SJSA1 (cell line): ENCODE results near the gene FANCC. TPM values are rescaled to one million over a fixed set of nuclear protein-coding genes. Genes with fewer than 3 reads are reported as not detected.

Source experiments
- DNase-seq, 2 experiments: peaks; one replicate each; pipeline ENCODE4 v3.0.0-alpha.2; 2015 to 2020; ENCODE audit warnings: low spot score in 2 of 2, low read depth in 1 of 2
- H3K27ac ChIP-seq: fragments of 250-450 bp; sonication (Bioruptor Pico); 2 replicates; pipeline ENCODE4 v1.5.1; 2020; ENCODE audit warnings: mild to moderate bottlenecking, moderate library complexity
- H3K27me3 ChIP-seq: fragments of 250-450 bp; sonication (Bioruptor Pico); replicated peaks from 2 replicates; pipeline ENCODE4 v1.5.1; 2020; ENCODE audit warnings: mild to moderate bottlenecking, moderate library complexity
- H3K36me3 ChIP-seq: fragments of 250-450 bp; sonication (Bioruptor Pico); 2 replicates; pipeline ENCODE4 v1.5.1; 2020; ENCODE audit warnings: mild to moderate bottlenecking
- H3K4me1 ChIP-seq: fragments of 250-450 bp; sonication (Bioruptor Pico); replicated peaks from 2 replicates; pipeline ENCODE4 v1.6.1; 2021; ENCODE audit warnings: mild to moderate bottlenecking
- H3K4me3 ChIP-seq: fragments of 250-450 bp; sonication (Bioruptor Pico); 2 replicates; pipeline ENCODE4 v1.5.1; 2020; ENCODE audit warnings: mild to moderate bottlenecking
- H3K9me3 ChIP-seq: fragments of 250-450 bp; sonication (Bioruptor Pico); replicated peaks from 2 replicates; pipeline ENCODE4 v1.5.1; 2020; ENCODE audit warnings: mild to moderate bottlenecking
- total RNA-seq: library from RNA; depleted of rRNA; stranded (reverse); fragments of >200 nt; shearing (Covaris generic); gene quantifications from 2 replicates; pipeline ENCODE4 v1.2.3, GENCODE V29; 2014

Gene FANCC
- total RNA-seq, 1 experiment from 2014 or later, result 10.8 TPM

- H3K27me3 ChIP-seq, result no peaks in the 10 kb centered on the region
- H3K4me3 ChIP-seq, result no peak overlapping the region
Measured at GRCh38 chr9:95197692-95198271, 119.7 kb downstream of the FANCC start.

GRCh38 chr9:95193480-95193879 is 124.0 kb downstream of the FANCC start:
- Histone ChIP-seq H3K9me3 (no peaks in the 10 kb centered on the region), H3K4me1 (peaks cover 24% of the 10 kb centered on the region), H3K4me3 (no peak overlapping the region), H3K36me3 (no peaks in the 10 kb centered on the region), H3K27ac (no peak overlapping the region), H3K27me3 (no peaks in the 10 kb centered on the region)
- DNase-seq, result no peak

More at GRCh38 chr9:95197692-95198271, 119.7 kb downstream of the FANCC start:
- DNase-seq, result peak in 1 of 2 experiments; percentile 65
- Histone ChIP-seq H3K36me3 (no peaks in the 10 kb centered on the region), H3K9me3 (no peaks in the 10 kb centered on the region), H3K27ac (no peak overlapping the region; the same call in 1 of the 2 replicates), H3K4me1 (peaks cover 33% of the 10 kb centered on the region)

- H3K27me3 ChIP-seq, result no peaks in the 10 kb centered on the region
- H3K36me3 ChIP-seq, result no peaks in the 10 kb centered on the region
- H3K9me3 ChIP-seq, result no peaks in the 10 kb centered on the region
- no peak overlapping the region for H3K27ac ChIP-seq
- no peak for DNase-seq
- H3K4me1 ChIP-seq, result peaks cover 24% of the 10 kb centered on the region
- no peak overlapping the region for H3K4me3 ChIP-seq
Measured at GRCh38 chr9:95193067-95193466, 124.4 kb downstream of the FANCC start.

GRCh38 chr9:95192631-95193030 is 124.9 kb downstream of the FANCC start:
- Histone ChIP-seq H3K9me3 (no peaks in the 10 kb centered on the region), H3K4me1 (peaks cover 20% of the 10 kb centered on the region), H3K27me3 (no peaks in the 10 kb centered on the region), H3K36me3 (no peaks in the 10 kb centered on the region), H3K27ac (no peak overlapping the region), H3K4me3 (no peak overlapping the region)
- DNase-seq, result no peak

- no peaks in the 10 kb centered on the region for H3K36me3 ChIP-seq
- H3K27me3 ChIP-seq, result no peaks in the 10 kb centered on the region
- no peaks in the 10 kb centered on the region for H3K9me3 ChIP-seq
- peaks cover 17% of the 10 kb centered on the region for H3K4me1 ChIP-seq
- DNase-seq, result no peak
- H3K4me3 ChIP-seq, result no peak overlapping the region
- H3K27ac ChIP-seq, result no peak overlapping the region
Measured at GRCh38 chr9:95190413-95190812, 127.1 kb downstream of the FANCC start.

- Histone ChIP-seq H3K4me3 (no peak overlapping the region), H3K36me3 (no peaks in the 10 kb centered on the region), H3K4me1 (peaks cover 17% of the 10 kb centered on the region), H3K27me3 (no peaks in the 10 kb centered on the region), H3K27ac (peak overlapping the region; percentile 35; the same call in 1 of the 2 replicates), H3K9me3 (no peaks in the 10 kb centered on the region)
- DNase-seq, result peak; percentile 52 to 59
Measured at GRCh38 chr9:95189251-95190098, 128.0 kb downstream of the FANCC start.

- Histone ChIP-seq H3K27me3 (no peaks in the 10 kb centered on the region), H3K4me1 (peaks cover 17% of the 10 kb centered on the region), H3K4me3 (no peak overlapping the region), H3K27ac (peak overlapping the region; percentile 35), H3K36me3 (no peaks in the 10 kb centered on the region), H3K9me3 (no peaks in the 10 kb centered on the region)
- DNase-seq, result peak in 1 of 2 experiments; percentile 22
Measured at GRCh38 chr9:95188459-95188858, 129.1 kb downstream of the FANCC start.

- H3K4me3 ChIP-seq, result no peak overlapping the region
- no peak overlapping the region for H3K27ac ChIP-seq
- H3K9me3 ChIP-seq, result no peaks in the 10 kb centered on the region
- H3K27me3 ChIP-seq, result no peaks in the 10 kb centered on the region
- no peak for DNase-seq
- no peaks in the 10 kb centered on the region for H3K36me3 ChIP-seq
- peaks cover 17% of the 10 kb centered on the region for H3K4me1 ChIP-seq
Measured at GRCh38 chr9:95185956-95186355, 131.6 kb downstream of the FANCC start.

GRCh38 chr9:95182854-95183563 is 134.5 kb downstream of the FANCC start:
- peaks cover under 1% of the 10 kb centered on the region; the same call in 1 of the 2 replicates for H3K4me1 ChIP-seq
- no peak overlapping the region for H3K4me3 ChIP-seq
- no peaks in the 10 kb centered on the region for H3K9me3 ChIP-seq
- no peak overlapping the region for H3K27ac ChIP-seq
- no peaks in the 10 kb centered on the region for H3K36me3 ChIP-seq
- no peaks in the 10 kb centered on the region for H3K27me3 ChIP-seq
- DNase-seq, result no peak

- Histone ChIP-seq H3K4me3 (no peak overlapping the region), H3K27me3 (no peaks in the 10 kb centered on the region), H3K36me3 (no peaks in the 10 kb centered on the region), H3K4me1 (no peaks in the 10 kb centered on the region), H3K27ac (no peak overlapping the region), H3K9me3 (no peaks in the 10 kb centered on the region)
- DNase-seq, result no peak
Measured at GRCh38 chr9:95181835-95182234, 135.7 kb downstream of the FANCC start.

- Histone ChIP-seq H3K27ac (no peak overlapping the region), H3K4me3 (no peak overlapping the region), H3K9me3 (no peaks in the 10 kb centered on the region), H3K4me1 (no peaks in the 10 kb centered on the region), H3K36me3 (no peaks in the 10 kb centered on the region), H3K27me3 (no peaks in the 10 kb centered on the region)
- no peak for DNase-seq
Measured at GRCh38 chr9:95181226-95181818, 136.2 kb downstream of the FANCC start.

GRCh38 chr9:95177617-95178016 is 139.9 kb downstream of the FANCC start:
- Histone ChIP-seq H3K27ac (no peak overlapping the region), H3K27me3 (no peaks in the 10 kb centered on the region), H3K4me1 (no peaks in the 10 kb centered on the region), H3K4me3 (no peak overlapping the region), H3K9me3 (no peaks in the 10 kb centered on the region), H3K36me3 (no peaks in the 10 kb centered on the region)
- DNase-seq, result no peak

GRCh38 chr9:95176755-95177319 is 140.7 kb downstream of the FANCC start:
- H3K4me3 ChIP-seq, result no peak overlapping the region
- H3K36me3 ChIP-seq, result no peaks in the 10 kb centered on the region
- no peaks in the 10 kb centered on the region for H3K9me3 ChIP-seq
- H3K4me1 ChIP-seq, result peaks cover 4% of the 10 kb centered on the region
- DNase-seq, result no peak
- no peak overlapping the region for H3K27ac ChIP-seq
- H3K27me3 ChIP-seq, result no peaks in the 10 kb centered on the region
